ENCODE measurements around the gene MXI1.

DNA sequence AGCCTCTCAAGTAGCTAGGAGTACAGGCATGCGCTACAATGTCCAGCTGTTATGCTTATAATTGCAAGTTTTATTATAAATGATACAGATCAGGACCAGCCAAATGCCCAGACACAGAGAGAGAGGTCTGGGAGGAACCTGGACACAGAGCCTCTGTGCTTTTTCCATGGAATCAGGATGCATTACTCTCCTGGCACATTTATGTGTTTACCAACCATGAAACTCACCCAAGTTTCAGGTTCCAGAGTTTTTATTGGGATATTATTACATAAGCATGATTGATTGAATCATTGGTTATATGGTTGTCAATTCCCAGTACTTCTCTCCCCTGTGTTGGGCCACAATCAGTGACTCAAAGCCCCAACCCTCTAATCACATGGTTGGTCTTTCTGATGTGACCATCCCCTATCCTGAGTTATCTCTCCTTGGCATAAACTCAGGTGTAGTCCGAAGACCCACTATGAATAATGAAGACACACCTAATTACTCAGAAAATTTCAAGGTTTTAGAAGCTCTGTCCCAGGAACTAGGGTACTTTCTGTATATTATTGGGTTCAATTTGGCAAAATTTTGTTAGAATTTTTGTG lies 30.6 kb downstream of the MXI1 start:
- no peak for TF ChIP-seq POLR2A (IDR thresholded peaks at IDR 0.05)
- TF ChIP-seq, protein P1, sequence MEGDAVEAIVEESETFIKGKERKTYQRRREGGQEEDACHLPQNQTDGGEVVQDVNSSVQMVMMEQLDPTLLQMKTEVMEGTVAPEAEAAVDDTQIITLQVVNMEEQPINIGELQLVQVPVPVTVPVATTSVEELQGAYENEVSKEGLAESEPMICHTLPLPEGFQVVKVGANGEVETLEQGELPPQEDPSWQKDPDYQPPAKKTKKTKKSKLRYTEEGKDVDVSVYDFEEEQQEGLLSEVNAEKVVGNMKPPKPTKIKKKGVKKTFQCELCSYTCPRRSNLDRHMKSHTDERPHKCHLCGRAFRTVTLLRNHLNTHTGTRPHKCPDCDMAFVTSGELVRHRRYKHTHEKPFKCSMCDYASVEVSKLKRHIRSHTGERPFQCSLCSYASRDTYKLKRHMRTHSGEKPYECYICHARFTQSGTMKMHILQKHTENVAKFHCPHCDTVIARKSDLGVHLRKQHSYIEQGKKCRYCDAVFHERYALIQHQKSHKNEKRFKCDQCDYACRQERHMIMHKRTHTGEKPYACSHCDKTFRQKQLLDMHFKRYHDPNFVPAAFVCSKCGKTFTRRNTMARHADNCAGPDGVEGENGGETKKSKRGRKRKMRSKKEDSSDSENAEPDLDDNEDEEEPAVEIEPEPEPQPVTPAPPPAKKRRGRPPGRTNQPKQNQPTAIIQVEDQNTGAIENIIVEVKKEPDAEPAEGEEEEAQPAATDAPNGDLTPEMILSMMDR (IDR thresholded peaks at IDR 0.05): no peak

All from uterus (tissue), 2 donors.